Cardiac fibroblast (primary cell): Measurements from ENCODE around the gene B4GALT5.
A peak's percentile ranks its signal among the peaks of the same experiment; 100 is the strongest.
"Not testable (repeated sequence)": the region's sequence is repeated elsewhere in the genome, so short reads cannot be mapped to it uniquely, and the experiment has no call there.

Experiments used
- DNase-seq, 2 donors: peaks; one replicate each; pipeline versions ENCODE4 v3.0.0 to v3.0.0-alpha.2; 2010; ENCODE audit warnings: low read depth in 2 of 2
- H3K4me3 ChIP-seq, 2 donors: replicated peaks in 1 of 2; 1 replicate in 1 of 2; 2 replicates in 1 of 2; pipeline ENCODE4 v1.5.1; 2011; ENCODE audit warnings: low read depth in 2 of 2, low read length in 2 of 2, mild to moderate bottlenecking in 2 of 2, moderate library complexity in 1 of 2
- TF ChIP-seq, protein P1 (sequence below): IDR thresholded peaks from one replicate; pipeline ENCODE4 v1.5.1; 2011; ENCODE audit warnings: low read depth, mild to moderate bottlenecking, low read length, inconsistent platforms

The B4GALT5 gene

GRCh38 chr20:49614338-49615050 lies 99.2 kb downstream of the B4GALT5 start:
- DNase-seq: no peak
- TF ChIP-seq, protein P1, sequence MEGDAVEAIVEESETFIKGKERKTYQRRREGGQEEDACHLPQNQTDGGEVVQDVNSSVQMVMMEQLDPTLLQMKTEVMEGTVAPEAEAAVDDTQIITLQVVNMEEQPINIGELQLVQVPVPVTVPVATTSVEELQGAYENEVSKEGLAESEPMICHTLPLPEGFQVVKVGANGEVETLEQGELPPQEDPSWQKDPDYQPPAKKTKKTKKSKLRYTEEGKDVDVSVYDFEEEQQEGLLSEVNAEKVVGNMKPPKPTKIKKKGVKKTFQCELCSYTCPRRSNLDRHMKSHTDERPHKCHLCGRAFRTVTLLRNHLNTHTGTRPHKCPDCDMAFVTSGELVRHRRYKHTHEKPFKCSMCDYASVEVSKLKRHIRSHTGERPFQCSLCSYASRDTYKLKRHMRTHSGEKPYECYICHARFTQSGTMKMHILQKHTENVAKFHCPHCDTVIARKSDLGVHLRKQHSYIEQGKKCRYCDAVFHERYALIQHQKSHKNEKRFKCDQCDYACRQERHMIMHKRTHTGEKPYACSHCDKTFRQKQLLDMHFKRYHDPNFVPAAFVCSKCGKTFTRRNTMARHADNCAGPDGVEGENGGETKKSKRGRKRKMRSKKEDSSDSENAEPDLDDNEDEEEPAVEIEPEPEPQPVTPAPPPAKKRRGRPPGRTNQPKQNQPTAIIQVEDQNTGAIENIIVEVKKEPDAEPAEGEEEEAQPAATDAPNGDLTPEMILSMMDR: no peak
- no peak overlapping the region for H3K4me3 ChIP-seq

GRCh38 chr20:49612127-49612738 lies 101.4 kb downstream of the B4GALT5 start:
- TF ChIP-seq, protein P1: no peak
- no peak for DNase-seq
- H3K4me3 ChIP-seq: no peak overlapping the region

- H3K4me3 ChIP-seq: peak overlapping the region in 1 of 2 donors; percentile 36
- not testable (repeated sequence) for DNase-seq
These were observed 102.0 kb downstream of the B4GALT5 start for GRCh38 chr20:49611539-49612126.

- peak; percentile 60 to 64 for DNase-seq
These were observed 102.8 kb downstream of the B4GALT5 start for GRCh38 chr20:49610691-49611538.

DNA sequence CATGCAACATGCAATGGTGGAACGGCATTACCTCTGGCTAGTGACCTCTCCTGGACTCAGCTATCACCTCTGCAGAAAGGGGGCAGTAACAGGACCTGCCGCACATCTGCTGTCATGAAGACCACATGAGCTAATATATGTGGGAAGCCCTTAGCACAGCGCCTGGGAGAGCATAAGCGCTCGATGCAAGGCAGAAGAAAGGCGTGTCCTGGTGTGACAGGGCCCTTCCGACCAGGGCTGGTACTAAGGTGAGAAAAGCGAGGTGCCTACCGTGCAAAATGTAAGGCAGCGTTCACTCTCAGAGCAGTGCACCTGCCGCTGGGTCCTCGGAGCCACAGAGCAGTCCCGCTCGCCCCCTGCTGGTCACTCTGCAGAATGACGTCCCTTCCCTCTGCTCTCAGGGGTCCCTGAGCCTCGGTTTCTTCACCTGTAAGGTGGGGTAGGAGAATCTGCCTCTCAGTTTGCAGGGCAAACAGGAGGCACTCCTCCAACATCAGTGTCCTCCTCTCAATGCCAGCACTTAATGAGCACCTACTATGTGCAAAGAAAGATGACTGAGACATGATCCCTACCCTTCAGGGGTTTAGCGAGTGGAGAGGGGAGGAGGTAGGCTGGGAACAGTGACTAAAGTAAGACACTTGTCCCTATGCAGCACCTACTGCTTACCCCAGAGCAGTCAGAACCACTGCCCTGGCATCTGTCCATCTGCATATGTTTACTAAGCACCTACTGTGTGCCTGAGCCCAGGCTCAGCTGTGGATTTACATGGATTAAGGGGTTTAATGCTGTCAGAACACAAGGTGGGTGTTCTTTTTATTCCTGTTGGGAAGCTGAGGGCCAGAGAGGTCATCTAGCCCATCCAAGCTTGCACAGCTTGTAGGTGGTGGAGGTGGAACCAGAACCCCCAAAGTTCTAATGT lies 104.7 kb downstream of the B4GALT5 start:
- DNase-seq: peak; percentile 55 to 59
- TF ChIP-seq, protein P1: peak; percentile 93
- H3K4me3 ChIP-seq: no peak overlapping the region

More at GRCh38 chr20:49610691-49611538, 102.8 kb downstream of the B4GALT5 start:
- TF ChIP-seq, protein P1: peak; percentile 90
- H3K4me3 ChIP-seq: peak overlapping the region in 1 of 2 donors; percentile 36

- TF ChIP-seq, protein P1: no peak
- no peak overlapping the region for H3K4me3 ChIP-seq
- no peak for DNase-seq
These were observed 106.1 kb downstream of the B4GALT5 start for GRCh38 chr20:49607568-49607967.
